ENCODE measurements around the gene UBE2G1. TPM values are rescaled to one million over a fixed set of nuclear protein-coding genes. Genes with fewer than 3 reads are reported as not detected.
"Not testable (repeated sequence)": the region's sequence is repeated elsewhere in the genome, so short reads cannot be mapped to it uniquely, and the experiment has no call there.

UBE2G1 gene
- polyA plus RNA-seq, 4 donors = 62.3 to 72.3 (median 65.4) TPM

DNA sequence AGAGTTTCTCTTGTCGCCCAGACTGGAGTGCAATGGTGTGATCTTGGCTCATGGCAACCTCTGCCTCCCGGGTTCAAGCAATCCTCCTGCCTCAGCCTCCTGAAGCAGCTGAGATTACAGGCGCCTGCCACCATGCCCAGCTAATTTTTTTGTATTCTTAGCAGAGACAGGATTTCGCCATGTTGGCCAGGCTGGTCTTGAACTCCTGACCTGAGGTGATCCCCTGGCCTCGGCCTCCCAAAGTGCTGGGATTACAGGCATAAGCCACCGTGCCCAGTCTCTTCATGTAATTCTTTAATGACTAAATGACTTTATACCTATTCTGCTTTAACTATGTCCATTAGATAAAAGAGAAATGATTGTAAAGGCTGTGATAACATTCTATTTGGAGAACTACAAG, 111.2 kb downstream of the UBE2G1 start:
- not testable (repeated sequence) for DNase-seq (ENCODE audit: low read depth in 4 of 4, low spot score in 3 of 4)

DNA sequence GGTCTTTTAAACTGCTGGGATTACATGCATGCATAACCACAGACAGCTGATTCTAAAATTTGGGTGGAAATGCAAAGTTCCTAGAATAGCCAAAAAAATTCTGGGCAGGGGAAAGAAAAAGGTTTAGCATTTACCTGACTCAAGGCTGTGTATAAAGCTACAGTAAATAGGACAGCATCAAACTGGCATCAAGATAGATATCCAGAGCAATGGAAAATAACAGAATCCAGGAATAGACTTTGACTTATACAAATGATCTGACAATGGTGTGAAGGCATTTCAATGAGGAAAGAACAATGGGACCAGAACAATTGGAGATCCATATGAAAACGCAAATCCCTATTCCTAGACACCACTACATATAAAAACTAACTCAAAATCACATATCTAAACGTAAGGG, 115.6 kb downstream of the UBE2G1 start:
- DNase-seq (ENCODE audit: low read depth in 4 of 4, low spot score in 3 of 4) = no peak

DNA sequence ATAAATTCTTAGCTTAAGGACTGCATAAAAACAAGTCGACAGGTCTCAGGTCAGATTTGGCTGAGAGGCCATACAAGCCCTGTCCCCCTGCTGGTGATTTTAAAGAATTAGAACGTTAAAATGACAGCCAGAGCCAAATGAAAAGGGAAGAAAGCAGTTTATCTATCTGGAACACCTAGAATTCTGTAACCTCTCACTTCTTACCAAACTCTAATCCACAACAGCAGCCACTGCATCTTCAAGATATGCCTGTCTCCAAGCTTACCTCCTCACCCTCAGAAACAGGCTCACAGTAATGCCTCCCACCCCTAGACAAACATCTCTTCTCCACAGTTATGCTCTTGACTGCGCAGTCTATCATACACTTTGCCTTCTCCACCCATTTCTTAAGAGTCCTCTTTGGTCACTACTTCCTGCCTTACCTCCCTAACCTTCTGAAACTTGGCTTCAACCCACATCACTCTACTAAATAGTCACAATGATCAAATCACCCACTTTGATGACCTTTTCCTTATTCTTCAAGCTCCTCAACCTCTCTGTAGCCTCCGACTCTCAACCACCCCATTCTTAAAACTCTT, 116.9 kb downstream of the UBE2G1 start:
- no peak for DNase-seq (ENCODE audit: low read depth in 4 of 4, low spot score in 3 of 4)

DNA sequence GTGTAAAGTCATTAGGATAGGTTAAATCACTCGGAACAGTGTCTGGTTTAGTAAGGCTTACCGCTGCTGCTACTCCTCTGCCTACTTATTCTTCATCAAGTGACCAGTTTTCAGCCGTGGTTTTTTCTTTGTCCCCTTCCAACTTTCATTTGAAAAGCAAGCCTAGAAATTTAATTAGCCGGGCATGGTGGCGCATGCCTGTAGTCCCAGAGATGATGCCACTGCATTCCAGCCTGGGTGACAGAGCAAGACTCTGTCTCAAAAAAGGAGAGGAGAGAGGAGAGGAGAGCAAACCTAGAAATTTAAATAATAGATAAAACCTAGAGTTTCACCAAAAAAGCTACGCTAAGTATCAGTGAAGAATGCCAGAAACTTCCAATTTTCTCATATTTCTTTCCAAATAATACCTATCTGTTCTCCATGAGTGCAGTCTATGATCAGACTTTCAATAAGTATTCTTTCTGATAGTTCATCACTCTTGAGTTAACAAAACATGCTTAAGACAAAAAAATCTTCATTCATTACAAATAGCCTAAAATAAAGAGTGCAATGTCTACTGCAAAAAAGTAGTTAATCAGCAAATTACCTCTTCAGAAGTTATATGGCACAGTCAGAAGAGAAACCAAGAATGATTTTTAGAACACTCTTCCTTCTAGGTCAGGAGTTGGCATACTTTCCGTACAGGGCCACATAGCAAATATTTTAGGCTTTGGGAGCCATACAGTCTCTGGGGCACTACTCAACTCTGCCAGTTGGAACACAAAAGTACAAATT, 117.8 kb downstream of the UBE2G1 start:
- no peak for DNase-seq (ENCODE audit: low read depth in 4 of 4, low spot score in 3 of 4)

DNA sequence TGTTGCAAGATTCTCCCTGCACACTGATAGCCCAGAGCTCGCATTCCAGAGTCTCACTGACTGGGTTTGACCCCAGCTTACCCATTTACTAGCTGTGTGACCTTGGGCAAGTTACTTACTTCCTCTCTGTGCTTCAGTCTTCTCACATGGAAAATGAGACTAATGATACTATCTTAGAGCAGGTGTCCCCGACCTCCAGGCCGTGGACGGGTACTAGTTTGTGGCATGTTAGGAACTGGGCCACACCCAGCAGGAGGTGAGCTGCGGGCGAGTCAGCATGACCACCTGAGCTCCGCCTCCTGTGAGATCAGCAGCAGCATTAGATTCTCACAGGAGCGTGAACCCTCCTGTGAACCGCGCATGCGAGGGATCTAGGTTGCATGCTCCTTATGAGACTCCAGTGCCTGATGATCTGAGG, 118.5 kb downstream of the UBE2G1 start:
- DNase-seq (ENCODE audit: low read depth in 4 of 4, low spot score in 3 of 4) = no peak

DNA sequence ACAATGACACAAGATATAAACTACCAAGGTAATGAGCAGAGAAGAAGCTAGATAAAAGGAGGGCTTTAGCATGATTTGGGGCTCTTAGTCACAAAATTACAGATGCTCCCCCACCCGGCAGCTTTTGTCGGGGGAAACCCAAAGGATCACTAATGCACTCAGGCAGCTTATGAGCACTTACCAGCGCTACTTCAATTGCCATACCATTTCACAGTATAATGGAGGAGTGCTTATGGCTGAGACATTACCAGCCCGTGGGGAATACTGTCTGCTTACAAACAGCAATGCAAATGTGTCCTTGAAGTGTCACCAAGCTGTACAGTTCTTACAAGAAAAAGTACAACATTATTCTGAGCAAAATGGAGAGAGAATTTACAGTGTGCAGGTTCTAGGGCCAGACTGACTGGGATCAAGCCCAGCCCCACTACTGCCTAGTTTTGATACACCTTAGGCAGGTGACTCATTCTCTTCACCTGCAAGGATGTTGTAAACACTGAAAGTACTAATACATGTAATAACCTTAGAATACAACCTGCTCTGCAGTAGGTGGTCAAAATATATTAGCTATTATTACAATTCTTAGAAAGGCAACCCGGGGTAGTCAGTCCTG, 119.0 kb downstream of the UBE2G1 start:
- no peak for DNase-seq (ENCODE audit: low read depth in 4 of 4, low spot score in 3 of 4)

DNA sequence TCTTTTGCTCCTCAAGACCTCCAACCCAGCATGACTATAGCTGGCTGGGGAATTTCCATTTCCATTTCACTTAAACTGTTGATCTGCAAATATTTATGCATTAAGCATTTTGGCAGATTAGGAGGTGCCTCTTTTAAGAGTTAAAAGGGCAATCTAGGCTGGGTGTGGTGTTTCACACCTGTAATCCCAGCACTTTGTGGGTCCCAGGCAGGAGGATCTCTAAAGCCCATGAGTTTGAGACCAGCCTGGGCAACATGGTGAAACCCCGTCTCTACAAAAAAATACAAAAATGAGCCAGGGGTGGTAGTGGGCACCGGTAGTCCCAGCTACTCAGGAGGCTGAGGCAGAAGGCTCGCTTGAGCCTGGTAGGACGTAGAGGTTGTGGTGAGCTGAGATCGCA, 119.8 kb downstream of the UBE2G1 start:
- no peak for DNase-seq (ENCODE audit: low read depth in 4 of 4, low spot score in 3 of 4)

DNA sequence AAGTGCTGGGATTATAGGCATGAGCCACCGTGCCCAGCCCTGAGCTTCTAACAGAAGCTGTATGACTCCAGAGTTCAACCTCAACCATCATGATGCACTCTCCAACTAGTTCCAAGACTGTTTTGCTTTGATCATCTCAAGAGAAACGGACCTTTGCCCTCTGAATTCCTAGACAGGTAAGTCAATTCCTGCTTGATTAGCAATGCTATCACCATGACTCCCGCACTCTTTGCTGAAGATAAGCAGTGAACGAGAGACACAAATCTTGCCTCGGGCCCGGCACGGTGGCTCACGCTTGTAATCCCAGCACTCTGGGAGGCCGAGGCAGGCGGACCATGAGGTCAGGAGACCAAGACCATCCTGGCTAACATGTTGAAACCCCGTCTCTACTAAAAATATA, 124.9 kb downstream of the UBE2G1 start:
- no peak for DNase-seq (ENCODE audit: low read depth in 4 of 4, low spot score in 3 of 4)

DNA sequence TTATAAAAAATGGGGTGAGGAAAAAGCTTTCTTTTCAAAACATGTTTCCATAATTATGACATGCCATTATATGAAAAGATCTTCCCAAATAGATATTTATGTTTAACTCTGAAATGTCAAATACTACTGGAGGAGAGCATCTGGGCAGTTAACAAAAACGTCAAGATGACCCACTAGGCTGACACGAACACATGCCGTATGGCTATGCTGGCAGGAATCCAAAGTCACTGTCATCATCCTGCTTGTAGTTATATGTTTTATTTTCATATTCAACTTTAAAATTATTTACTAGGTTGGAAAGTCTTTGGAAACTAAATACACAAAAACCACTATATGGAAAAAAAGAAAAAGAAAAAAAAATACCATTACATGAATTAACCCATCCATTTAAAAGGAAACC, 130.0 kb downstream of the UBE2G1 start:
- DNase-seq (ENCODE audit: low read depth in 4 of 4, low spot score in 3 of 4) = no peak

DNA sequence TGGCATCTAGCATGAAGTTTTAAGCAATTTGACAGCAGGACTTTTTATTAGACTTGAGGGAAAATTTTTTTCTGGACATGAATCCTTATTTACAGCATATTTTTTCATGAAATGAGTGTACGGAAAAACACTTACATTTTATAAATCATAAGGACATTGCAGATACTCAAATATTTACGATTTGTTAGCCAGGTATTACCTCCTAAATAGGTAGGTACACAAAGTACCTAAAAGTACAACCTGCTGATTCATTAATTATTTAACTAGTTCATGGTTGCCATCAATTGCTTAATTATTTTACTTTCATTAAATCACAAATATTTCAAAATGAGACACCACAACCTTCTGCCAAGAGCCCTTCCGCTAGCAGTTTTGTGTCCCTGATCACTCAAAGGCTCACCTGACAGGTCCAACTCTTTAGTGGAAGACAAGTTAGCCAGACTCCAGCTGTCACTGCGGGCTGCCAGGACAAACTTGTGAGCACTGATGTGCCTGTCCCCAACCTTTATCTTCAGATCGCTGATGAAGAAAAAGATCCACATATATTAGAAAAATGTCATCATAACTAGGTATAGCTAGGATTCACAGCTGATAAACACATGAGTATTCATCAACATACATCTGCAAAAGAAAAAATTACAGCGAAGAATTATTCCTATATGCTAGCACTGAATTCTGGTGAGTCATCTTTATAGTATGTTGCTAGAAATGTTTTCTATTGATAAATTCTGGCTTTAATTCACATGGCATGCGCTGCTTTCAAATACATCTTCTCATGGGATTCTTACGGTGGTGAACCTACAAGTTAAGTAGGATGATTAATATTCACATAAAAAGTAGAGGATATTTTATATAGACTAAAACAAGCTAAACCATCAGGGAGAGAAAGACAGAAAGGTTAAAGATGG, 130.8 kb downstream of the UBE2G1 start:
- no peak for DNase-seq (ENCODE audit: low read depth in 4 of 4, low spot score in 3 of 4)

DNA sequence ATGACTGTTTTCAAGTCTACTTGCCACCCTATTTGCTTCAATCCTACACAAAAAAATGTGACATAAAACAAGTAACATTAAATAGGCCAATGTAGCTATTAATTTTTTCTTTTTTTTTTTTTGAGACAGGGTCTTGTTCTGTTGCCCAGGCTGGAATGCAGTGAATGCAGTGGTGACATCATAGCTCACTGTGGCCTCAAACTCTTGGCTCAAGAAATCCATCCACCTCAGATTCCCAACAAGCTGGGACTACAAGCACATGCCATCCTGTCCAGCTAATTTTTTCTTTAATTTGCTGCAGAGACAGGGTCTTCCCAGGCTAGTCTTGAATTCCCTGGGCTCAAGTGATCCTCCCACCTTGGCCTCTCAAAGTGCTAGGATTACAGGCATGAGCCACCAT, 132.1 kb downstream of the UBE2G1 start:
- no peak for DNase-seq (ENCODE audit: low read depth in 4 of 4, low spot score in 3 of 4)

DNA sequence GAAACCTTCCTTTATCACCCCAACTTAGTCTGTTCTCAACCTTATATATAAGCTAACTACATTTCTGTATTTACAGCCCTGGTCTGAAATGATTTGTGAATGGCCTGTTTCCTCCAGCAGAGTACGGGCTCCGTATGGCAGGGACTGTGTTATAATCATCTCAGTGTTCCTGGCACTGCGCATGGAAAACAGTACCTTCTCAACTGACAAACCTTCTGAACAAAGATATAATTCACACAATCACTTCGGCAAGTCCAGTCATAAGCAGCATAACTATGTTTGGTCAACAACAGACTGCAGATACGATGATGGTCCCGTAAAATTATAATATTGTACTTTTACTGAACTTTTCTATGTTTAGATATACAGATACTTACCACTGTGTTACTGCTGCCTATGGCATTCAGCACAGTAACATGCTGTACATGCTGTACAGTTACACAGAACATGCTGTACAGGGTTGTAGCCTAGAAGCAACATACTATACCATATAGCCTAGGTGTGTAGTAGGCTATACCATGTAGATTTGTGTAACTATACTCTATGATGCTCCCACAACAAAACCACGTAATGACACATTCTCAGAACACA, 132.7 kb downstream of the UBE2G1 start:
- no peak for DNase-seq (ENCODE audit: low read depth in 4 of 4, low spot score in 3 of 4)

DNA sequence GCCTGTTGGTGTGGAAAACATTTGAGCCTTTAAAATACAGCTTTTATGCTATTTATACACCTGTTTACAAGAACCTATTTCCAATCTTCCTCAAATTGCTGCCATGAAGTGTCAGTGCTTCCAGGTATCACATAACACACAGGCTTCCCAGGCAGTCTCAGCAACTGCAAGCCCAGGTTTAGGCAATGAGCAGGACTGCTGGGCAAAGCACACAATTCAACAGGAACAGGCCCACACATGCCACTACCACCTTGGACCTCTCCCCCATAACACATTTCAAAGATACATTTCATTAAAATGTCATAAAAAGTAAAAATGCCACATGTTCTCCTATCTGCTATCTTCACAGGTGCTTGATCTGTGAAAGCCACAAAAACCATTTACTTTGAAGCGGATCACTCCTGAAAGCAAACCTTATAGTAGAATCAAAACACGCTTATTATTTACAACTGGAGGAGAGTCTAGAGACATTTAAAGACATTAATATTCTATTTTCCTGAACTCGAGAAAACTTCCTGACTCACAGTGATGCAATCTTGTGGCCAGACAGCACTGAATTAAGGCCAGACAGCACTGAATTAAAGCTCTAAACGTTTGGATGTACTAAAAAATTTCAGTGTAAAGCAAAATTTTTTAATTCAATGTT, 134.2 kb downstream of the UBE2G1 start:
- DNase-seq (ENCODE audit: low read depth in 4 of 4, low spot score in 3 of 4) = no peak

DNA sequence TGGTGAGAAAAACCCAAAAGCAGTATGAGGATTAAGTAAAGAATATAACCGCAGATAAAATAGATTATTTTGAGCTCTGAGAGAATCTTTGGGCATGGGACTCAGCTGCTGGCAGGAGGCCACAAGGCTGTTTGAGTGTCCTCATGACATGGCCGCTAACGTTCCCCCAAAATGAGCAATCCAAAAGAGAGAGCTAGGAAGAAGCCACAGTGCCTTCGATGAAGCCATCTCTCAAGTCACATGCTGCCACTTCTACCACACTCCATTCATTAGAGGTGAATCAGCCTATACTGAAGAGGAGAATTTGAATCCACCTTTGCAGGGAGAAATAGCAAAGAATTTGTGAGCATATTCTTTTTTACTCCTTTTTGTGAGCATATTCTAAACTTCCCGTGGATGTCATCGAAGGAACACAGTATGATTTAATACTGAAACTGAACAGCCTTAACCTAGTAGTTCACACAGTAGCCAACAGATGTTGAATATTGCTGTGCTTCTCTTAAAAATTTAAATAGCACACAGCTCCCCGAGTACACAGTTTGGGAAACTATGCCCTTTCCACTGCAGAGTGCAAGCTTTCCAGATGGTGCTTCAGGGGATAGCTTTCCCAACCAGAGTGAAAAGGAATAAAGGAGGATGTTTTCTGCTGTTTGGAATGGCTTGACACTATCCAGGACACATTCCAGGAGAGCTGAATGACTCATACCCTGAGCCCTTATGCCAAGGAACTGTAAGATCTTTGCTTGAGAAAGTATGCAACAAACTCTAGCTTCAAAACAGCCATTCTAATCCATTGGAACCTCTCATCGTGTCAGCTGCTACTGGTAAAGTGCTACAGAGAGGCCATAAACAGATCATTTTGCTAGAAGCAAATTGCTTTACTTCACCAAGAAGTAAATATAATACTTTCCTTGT, 136.6 kb downstream of the UBE2G1 start:
- no peak for DNase-seq (ENCODE audit: low read depth in 4 of 4, low spot score in 3 of 4)

DNA sequence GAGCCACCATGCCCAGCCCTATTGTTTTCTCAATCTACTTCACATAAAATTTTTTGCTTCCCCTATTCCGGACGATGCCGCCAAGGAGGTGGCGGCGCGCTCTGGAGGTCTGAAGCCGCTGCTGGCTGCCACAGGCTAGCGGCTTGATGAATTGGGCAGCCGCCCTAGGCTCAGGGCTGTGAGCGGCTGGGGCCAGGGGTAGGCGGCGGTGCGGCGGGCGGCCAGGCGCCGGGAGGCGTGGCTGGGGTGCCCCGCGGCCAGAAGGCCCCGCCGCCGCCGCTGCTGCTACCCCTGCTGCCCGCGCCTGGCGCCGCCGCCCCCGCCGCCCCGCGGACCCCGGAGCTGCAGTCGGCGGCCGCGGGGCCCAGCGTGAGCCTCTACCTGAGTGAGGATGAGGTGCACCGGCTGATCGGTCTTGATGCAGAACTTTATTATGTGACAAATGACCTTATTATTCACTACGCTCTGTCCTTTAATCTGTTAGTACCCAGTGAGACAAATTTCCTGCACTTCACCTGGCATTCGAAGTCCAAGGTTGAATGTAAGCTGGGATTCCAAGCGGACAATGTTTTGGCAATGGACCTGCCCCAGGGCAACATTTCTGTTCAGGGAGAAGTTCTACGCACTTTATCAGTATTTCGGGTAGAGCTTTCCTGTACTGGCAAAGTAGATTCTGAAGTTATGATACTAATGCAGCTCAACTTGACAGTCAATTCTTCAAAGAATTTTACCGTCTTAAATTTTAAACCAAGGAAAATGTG, 144.4 kb downstream of the UBE2G1 start:
- no peak for DNase-seq (ENCODE audit: low read depth in 4 of 4, low spot score in 3 of 4)

DNA sequence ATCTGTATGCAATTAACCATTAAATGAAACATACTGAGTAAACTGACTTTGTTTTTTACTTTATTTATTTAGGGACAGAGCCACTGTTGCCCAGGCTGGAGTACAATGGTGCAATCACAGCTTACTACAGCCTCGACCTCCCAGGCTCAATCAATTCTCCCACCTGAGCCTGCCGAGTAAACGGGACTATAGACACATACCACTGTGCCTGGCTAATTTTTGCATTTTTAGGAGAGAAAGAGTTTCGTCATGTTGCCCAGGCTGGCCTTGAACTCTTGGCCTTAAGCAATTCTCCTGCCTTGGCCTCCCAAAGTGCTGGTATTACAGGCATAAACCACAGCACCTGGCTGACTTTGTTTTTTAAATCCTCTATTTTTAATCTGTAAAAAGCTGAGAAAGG, 145.3 kb downstream of the UBE2G1 start:
- no peak for DNase-seq (ENCODE audit: low read depth in 4 of 4, low spot score in 3 of 4)

DNA sequence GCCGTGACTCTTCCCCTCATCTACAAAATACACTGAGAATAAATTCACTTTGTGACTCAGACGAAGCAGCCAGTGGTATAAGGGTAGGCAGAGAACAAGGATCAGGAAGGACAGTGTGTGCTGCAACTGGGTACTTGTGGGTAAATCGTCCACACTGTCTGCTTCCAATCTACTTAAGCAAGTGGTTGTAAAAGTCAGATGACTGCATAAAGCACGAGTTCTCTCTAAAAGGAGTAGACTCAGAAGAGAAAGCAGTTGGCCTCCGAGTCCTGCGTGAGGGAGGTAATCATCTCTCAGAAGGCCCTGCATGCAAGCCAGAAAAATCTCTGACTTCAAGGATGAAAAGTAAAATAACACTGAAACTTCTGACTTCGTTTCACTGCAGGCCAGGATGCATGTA, 145.8 kb downstream of the UBE2G1 start:
- DNase-seq (ENCODE audit: low read depth in 4 of 4, low spot score in 3 of 4) = no peak

Data from right renal pelvis (tissue), 4 donors.